SK-N-SH treated with all-trans-retinoic acid at 6 μM for 48 hours (cell line): ENCODE data around the gene CXXC5.

Experiments used
- ATAC-seq: fragments of 200-7000 bp; cut with Tn5 transposase; 3 replicates; pipeline ENCODE4 v1.9.1; 2020; ENCODE audit warnings: mild to moderate bottlenecking, moderate library complexity
- BACH2 ChIP-seq: fragments of 250-450 bp; sonication (Bioruptor Pico); IDR thresholded peaks from 2 replicates; pipeline ENCODE4 v1.9.0; 2021; ENCODE audit warnings: mild to moderate bottlenecking, borderline replicate concordance
- CREB5 ChIP-seq: fragments of 250-450 bp; sonication (Bioruptor Pico); IDR thresholded peaks from 2 replicates; pipeline ENCODE4 v1.5.1; 2020; ENCODE audit warnings: low read depth, mild to moderate bottlenecking, moderate library complexity
- CSRNP3 ChIP-seq: fragments of 250-450 bp; sonication (Bioruptor Pico); IDR thresholded peaks from 2 replicates; pipeline ENCODE4 v1.5.1; 2021; ENCODE audit warnings: mild to moderate bottlenecking, moderate library complexity
- ISL1 ChIP-seq: fragments of 250-450 bp; sonication (Bioruptor Pico); IDR thresholded peaks from 2 replicates; pipeline ENCODE4 v2.1.2; 2022; ENCODE audit warnings: mild to moderate bottlenecking, moderate library complexity
- OSR1 ChIP-seq: fragments of 250-450 bp; sonication (Bioruptor Pico); IDR thresholded peaks from 2 replicates; pipeline ENCODE4 v1.8.0; 2022; ENCODE audit warnings: moderate library complexity, mild to moderate bottlenecking, inconsistent platforms
- PATZ1 ChIP-seq: fragments of 250-450 bp; sonication (Bioruptor Pico); IDR thresholded peaks from 2 replicates; pipeline ENCODE4 v1.8.0; 2020; ENCODE audit warnings: mild to moderate bottlenecking, moderate library complexity, borderline replicate concordance
- POU6F1 ChIP-seq: fragments of 250-450 bp; sonication (Bioruptor Pico); IDR thresholded peaks from 2 replicates; pipeline ENCODE4 v1.8.0; 2021; ENCODE audit warnings: low read depth, mild to moderate bottlenecking, moderate library complexity, borderline replicate concordance
- PPARA ChIP-seq: fragments of 250-450 bp; sonication (Bioruptor Pico); IDR thresholded peaks from 2 replicates; pipeline ENCODE4 v1.5.0; 2020; ENCODE audit warnings: mild to moderate bottlenecking, borderline replicate concordance
- RARB ChIP-seq: fragments of 250-450 bp; sonication (Bioruptor Pico); IDR thresholded peaks from 2 replicates; pipeline ENCODE4 v1.8.0; 2021; ENCODE audit warnings: mild to moderate bottlenecking, moderate library complexity
- TCF4 ChIP-seq: fragments of 250-450 bp; sonication (Bioruptor Pico); IDR thresholded peaks from 2 replicates; pipeline ENCODE4 v1.8.0; 2021; ENCODE audit warnings: mild to moderate bottlenecking, moderate library complexity, borderline replicate concordance
- TOX ChIP-seq: fragments of 250-450 bp; sonication (Bioruptor Pico); IDR thresholded peaks from 2 replicates; pipeline ENCODE4 v1.8.0; 2021; ENCODE audit warnings: mild to moderate bottlenecking, moderate library complexity, borderline replicate concordance
- TSHZ2 ChIP-seq: fragments of 250-450 bp; sonication (Bioruptor Pico); IDR thresholded peaks from 2 replicates; pipeline ENCODE4 v1.5.0; 2020; ENCODE audit warnings: mild to moderate bottlenecking, moderate library complexity
- ZFP3 ChIP-seq: fragments of 250-450 bp; sonication (Bioruptor Pico); IDR thresholded peaks from 2 replicates; pipeline ENCODE4 v1.5.0; 2020; ENCODE audit warnings: mild to moderate bottlenecking, moderate library complexity
- ZFP30 ChIP-seq: fragments of 450-650 bp; formaldehyde crosslinking; IDR thresholded peaks from 2 replicates; pipeline ENCODE4 v1.5.0; 2022; ENCODE audit warnings: mild to moderate bottlenecking, moderate library complexity
- ZNF565 ChIP-seq: fragments of 450-650 bp; formaldehyde crosslinking; conservative IDR thresholded peaks from 2 replicates; pipeline ENCODE4 v1.5.0; 2020; ENCODE audit warnings: low read depth, mild to moderate bottlenecking, moderate library complexity
- ZNF70 ChIP-seq: fragments of 450-650 bp; formaldehyde crosslinking; IDR thresholded peaks from 2 replicates; pipeline ENCODE4 v1.5.0; 2020; ENCODE audit warnings: mild to moderate bottlenecking, moderate library complexity
- ZNF8 ChIP-seq: fragments of 450-650 bp; formaldehyde crosslinking; IDR thresholded peaks from 2 replicates; pipeline ENCODE4 v1.5.0; 2020; ENCODE audit warnings: mild to moderate bottlenecking, moderate library complexity

The CXXC5 gene

GRCh38 chr5:139668924-139669661, 20.9 kb downstream of the CXXC5 start:
- no peak for ATAC-seq
- TF ChIP-seq ZNF565 (CRISPR knock-in tag) (no peak), ISL1 (CRISPR knock-in tag) (no peak), CREB5 (CRISPR knock-in tag) (no peak), ZNF8 (no peak), TOX (CRISPR knock-in tag) (no peak), ZNF70 (no peak), ZFP3 (CRISPR knock-in tag) (no peak), TCF4 (CRISPR knock-in tag) (no peak), PPARA (CRISPR knock-in tag) (no peak), ZFP30 (CRISPR knock-in tag) (no peak), POU6F1 (no peak), OSR1 (CRISPR knock-in tag) (no peak), PATZ1 (CRISPR knock-in tag) (no peak)

- TF ChIP-seq TSHZ2 (peak; percentile 18; the same call in 1 of the 2 replicates), PPARA (CRISPR knock-in tag) (no peak)
- no peak for ATAC-seq
Measured at GRCh38 chr5:139669662-139670368, 21.7 kb downstream of the CXXC5 start.

GRCh38 chr5:139670369-139671095, 22.4 kb downstream of the CXXC5 start:
- TF ChIP-seq ZFP3 (CRISPR knock-in tag) (no peak), CSRNP3 (CRISPR knock-in tag) (no peak), BACH2 (CRISPR knock-in tag) (no peak), RARB (no peak), ZNF70 (no peak), PPARA (CRISPR knock-in tag) (no peak)

More at GRCh38 chr5:139670369-139671095, 22.4 kb downstream of the CXXC5 start:
- peak; percentile 16; the same call in 2 of the 3 replicates for ATAC-seq
